Aorta (tissue), 5 donors: ENCODE data around the gene GABRB2. TPM values are rescaled to one million over a fixed set of nuclear protein-coding genes. Genes with fewer than 3 reads are reported as not detected.

Source experiments
- ATAC-seq: fragments of 200-7000 bp; cut with Tn5 transposase; one replicate; pipeline ENCODE4 v1.9.1; 2022; ENCODE audit warnings: moderate library complexity; ENCODE audit not compliant: low FRiP score
- DNase-seq, 2 donors: peaks; one replicate each; pipeline ENCODE4 v3.0.0-alpha.2; 2020
- H3K27ac ChIP-seq, 2 donors: one replicate each; pipeline ENCODE4 v1.5.1; 2013; ENCODE audit warnings: low read length in 2 of 2, mild to moderate bottlenecking in 2 of 2, moderate library complexity in 2 of 2, control low read depth in 1 of 2, inconsistent platforms in 1 of 2, low read depth in 1 of 2
- H3K27me3 ChIP-seq, 2 donors: one replicate each; pipeline ENCODE4 v1.6.1; 2013; ENCODE audit warnings: control low read depth in 1 of 2, low read length in 1 of 2, mild to moderate bottlenecking in 1 of 2, moderate library complexity in 1 of 2; ENCODE audit not compliant: insufficient read depth in 2 of 2, control insufficient read depth in 1 of 2
- H3K36me3 ChIP-seq, 2 donors: one replicate each; pipeline ENCODE4 v1.6.1; 2013; ENCODE audit warnings: control low read depth in 1 of 2, low read length in 1 of 2, mild to moderate bottlenecking in 1 of 2; ENCODE audit not compliant: insufficient read depth in 2 of 2, control insufficient read depth in 1 of 2
- H3K4me1 ChIP-seq, 2 donors: one replicate each; pipeline ENCODE4 v1.6.1; 2013; ENCODE audit warnings: low read length in 2 of 2, control low read depth in 1 of 2, mild to moderate bottlenecking in 1 of 2, moderate library complexity in 1 of 2; ENCODE audit not compliant: insufficient read depth in 2 of 2, control insufficient read depth in 1 of 2
- H3K4me3 ChIP-seq, 2 donors: one replicate each; pipeline ENCODE4 v1.5.1; 2013; ENCODE audit warnings: low read length in 2 of 2, control low read depth in 1 of 2, mild to moderate bottlenecking in 1 of 2
- H3K9me3 ChIP-seq: one replicate; pipeline ENCODE4 v1.6.1; 2013; ENCODE audit warnings: mild to moderate bottlenecking, low read length; ENCODE audit not compliant: control insufficient read depth
- WGBS, 2 donors: extraction: QIAGEN DNeasy Blood & Tissue Kit; methylation state at CpG; one replicate each; pipeline ENCODE4 v1.1.7; 2013; 5-methylcytosine and 5-hydroxymethylcytosine counted together
- intact Hi-C, 2 donors: fragments of 100-400 bp; cut with DNase I; formaldehyde crosslinking; loops; one replicate each; pipeline versions ENCODE4 v1.14.2 to v1.15.0; 2022
- polyA plus RNA-seq, 2 donors: library from polyadenylated mRNA; stranded (reverse); fragments of 200-250 nt; gene quantifications; one replicate each; pipeline ENCODE4 v1.2.3, GENCODE V29; 2013
- total RNA-seq, 2 donors: library from RNA; stranded (reverse); fragmentation: NEBNext Ultra II Directional; extraction: Animal tissue kit (Norgen Biotek cat#: 25700); gene quantifications; one replicate each; pipeline ENCODE4 v1.2.1, GENCODE V29; 2021
- donor health status: healthy with polysubstance abuse.
- donor health status: Bipolar disorder and iron deficiency.
- donor health status: DM: no; HTN: no; CAD: no.
- donor health status: DM: no; HTN: no; CAD: no.
- donor health status: DM: yes; HTN: yes; CAD: no.

GABRB2 gene
- total and polyA plus RNA-seq, 4 donors = 0.03 to 1.1 (median 0.33) TPM

DNA sequence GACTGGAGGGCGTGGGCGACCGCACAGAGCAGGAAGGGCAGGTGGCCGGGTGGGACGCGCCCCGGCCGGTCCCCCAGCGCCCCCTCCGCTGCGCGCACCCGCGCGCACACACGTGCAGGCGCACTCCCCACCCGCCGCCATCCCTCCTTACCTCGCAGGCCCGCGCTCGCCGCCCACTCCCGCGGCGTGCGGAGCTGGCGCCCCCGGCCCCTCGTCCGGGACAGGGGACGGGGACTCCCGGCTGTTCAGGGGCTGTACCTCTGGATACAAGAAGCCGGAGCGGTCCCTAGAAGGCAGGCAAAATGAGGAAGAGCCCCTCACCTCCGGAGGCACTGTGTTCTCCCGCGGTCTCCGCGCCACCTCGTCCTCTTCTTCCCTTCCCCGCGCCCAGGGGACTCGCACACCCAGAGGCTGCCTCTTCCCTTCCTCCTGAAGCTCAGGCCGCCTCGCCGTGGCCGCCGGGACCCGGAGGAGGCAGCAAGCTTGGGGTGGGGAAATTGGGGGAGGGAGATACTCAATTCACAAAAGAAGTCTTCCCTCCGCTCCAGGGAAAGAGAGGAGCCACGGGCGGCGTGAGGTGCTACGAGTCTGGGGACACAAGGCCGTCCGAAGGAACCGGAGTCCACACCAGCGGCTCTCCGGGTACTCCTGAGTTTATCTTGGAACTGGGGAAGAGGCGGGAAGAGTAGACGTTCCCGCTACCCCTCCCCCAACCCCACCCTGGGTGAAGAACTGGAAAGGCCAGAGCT lies 1.4 kb upstream of the GABRB2 start:
- DNase-seq (peak in 1 of 2 donors; percentile 41), ATAC-seq (peak; percentile 40)
- H3K9me3 ChIP-seq = no peaks in the 10 kb centered on the region
- H3K27me3 ChIP-seq = no peaks in the 10 kb centered on the region
- no peak overlapping the region for H3K27ac ChIP-seq
- no peaks in the 10 kb centered on the region for H3K4me1 ChIP-seq
- WGBS, 2 donors = 0 to 1% methylated on average over 38 to 64 of the region's 64 CpGs
- intact Hi-C loops = no loop called here
- H3K36me3 ChIP-seq = no peaks in the 10 kb centered on the region
- peak overlapping the region in 1 of 2 donors; percentile 29 for H3K4me3 ChIP-seq

DNA sequence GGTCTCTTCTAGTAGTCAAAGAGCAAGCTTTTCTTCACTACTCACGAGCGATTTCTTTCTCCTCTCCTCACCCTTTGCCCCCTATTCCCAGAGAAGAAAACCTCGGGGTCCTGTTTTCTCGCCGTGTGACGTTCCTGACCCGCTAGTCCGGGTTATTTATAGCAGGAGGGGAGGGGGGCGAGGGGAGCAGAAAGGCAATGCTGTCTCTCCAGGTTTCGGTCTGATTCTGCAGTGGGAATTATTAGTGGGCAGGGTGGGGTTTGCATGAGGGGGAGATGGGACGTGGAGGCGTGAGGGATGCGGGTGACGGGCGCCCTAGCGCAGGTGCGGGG lies 847 bp upstream of the GABRB2 start:
- WGBS, 2 donors = 0 to 1% methylated on average over 17 of the region's 17 CpGs
- Histone ChIP-seq H3K9me3 (no peaks in the 10 kb centered on the region), H3K4me3 (peak overlapping the region; percentile 29 to 63), H3K27ac (no peak overlapping the region), H3K36me3 (no peaks in the 10 kb centered on the region), H3K27me3 (no peaks in the 10 kb centered on the region), H3K4me1 (no peaks in the 10 kb centered on the region)
- ATAC-seq (no peak), DNase-seq (no peak)
- intact Hi-C loops = no loop called here

DNA sequence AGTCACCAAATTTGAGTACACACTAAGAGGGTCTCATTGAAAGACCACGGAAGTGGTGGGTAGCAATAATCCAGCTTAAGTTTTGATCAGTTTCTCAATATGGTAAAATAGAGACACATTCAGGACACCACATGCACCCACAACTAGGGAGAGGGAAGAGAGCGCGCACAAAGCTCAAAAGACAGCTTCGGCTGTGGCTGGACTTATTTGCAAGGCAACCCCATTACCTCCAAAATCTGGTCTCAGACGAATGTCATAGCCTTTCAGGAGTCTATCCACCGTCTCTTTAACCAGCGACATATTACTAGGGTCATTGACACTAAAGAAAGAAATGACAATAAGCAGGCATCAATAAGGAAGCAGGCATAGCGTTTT lies 443 bp downstream of the GABRB2 start:
- intact Hi-C loops = no loop called here
- WGBS, 2 donors = 7% methylated on average over 8 of the region's 8 CpGs
- ATAC-seq = no peak

DNA sequence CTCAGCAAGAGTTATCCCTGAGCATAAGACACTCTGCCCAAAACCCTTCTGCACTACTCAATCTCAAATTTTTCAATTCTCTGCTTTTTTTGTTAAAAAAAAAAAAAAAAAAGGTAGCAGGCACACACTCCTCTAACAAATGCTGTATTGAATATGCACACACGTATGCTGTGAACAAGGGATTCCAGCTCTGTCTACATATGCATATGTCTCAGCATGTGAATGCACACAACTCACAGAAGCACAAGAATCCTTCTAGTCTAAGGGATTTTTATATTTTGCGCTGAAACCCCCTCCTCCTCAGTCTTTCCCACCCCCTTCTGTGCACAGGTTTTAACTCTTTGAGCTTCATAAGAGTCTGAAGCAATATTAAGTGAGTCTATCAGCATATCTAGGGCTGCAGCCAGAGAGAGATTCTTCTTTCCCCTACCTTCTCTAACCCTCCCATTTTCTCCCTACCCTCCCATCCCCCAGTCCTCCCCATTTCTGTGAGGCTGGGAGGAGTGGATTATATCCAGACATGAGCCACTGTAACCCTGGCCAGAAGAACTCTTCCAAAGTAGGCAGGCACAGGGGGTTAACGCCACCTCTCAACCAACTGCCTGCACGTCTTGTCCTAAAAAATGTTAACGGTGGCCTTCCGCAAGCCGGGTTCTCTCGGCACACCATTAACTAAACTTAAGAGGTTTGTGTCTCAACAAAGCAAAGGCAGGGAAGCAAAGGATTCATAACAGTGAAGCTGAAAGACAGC lies 1.0 kb downstream of the GABRB2 start:
- Histone ChIP-seq H3K27me3 (peaks cover 0 to 1% of the 10 kb centered on the region in 2 donors), H3K36me3 (no peaks in the 10 kb centered on the region), H3K4me1 (no peaks in the 10 kb centered on the region), H3K27ac (no peak overlapping the region), H3K9me3 (no peaks in the 10 kb centered on the region), H3K4me3 (no peak overlapping the region)
- intact Hi-C loops = no loop called here
- DNase-seq (no peak), ATAC-seq (no peak)
- WGBS, 2 donors = 3 to 9% methylated on average over 8 of the region's 8 CpGs

More for the DNA sequence above, 443 bp downstream of the GABRB2 start:
- Histone ChIP-seq H3K36me3 (no peaks in the 10 kb centered on the region), H3K4me1 (no peaks in the 10 kb centered on the region), H3K9me3 (no peaks in the 10 kb centered on the region), H3K4me3 (no peak overlapping the region), H3K27me3 (peaks cover 0 to 1% of the 10 kb centered on the region in 2 donors), H3K27ac (no peak overlapping the region)
- DNase-seq = no peak

DNA sequence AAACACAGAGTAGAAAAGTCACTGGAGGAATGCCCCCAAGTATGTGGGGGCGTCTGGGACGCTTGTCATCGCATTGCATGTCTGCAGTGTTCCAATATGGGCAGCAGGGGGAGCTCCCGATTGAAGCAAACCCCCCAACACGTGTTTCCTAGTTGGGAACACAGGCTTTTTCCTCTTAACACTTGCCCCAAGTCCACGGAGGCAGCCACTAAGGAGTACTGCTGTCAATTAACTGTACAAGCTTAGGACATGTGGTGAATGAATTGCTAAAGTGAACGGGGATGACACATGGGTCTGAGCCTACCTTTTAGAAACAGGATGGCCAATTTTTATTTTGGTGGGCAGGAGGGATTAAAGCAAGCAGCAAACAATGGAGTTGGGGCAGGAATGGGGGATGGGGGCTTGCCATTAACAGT lies 2.2 kb downstream of the GABRB2 start:
- Histone ChIP-seq H3K36me3 (no peaks in the 10 kb centered on the region), H3K27me3 (peaks cover 0 to 1% of the 10 kb centered on the region in 2 donors), H3K9me3 (no peaks in the 10 kb centered on the region), H3K4me3 (no peak overlapping the region), H3K4me1 (no peaks in the 10 kb centered on the region), H3K27ac (no peak overlapping the region)
- ATAC-seq = no peak
- intact Hi-C loops = no loop called here
- WGBS, 2 donors = 1% methylated on average over 7 of the region's 7 CpGs
- peak in 1 of 2 donors; percentile 42 for DNase-seq

DNA sequence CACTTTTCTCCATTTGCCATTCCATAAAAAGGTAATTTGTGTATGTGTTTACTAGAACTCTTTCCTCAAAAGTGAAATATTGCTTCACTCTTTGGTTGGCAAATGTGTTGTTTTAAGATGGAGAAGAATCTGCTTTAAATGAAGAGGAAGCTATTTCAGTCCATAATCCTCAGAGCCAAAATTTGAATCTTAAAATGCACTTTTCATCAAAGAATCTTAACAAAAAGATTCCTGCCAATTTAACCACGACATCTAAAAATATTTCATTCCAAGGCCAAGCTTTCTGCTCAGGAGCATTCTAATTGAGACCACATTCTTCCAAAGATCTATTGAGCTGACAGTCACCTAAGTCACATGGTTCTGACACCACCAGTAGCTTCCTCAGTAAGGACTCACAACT lies 7.5 kb downstream of the GABRB2 start:
- WGBS, 2 donors = 33 to 38% methylated on average over 1 of the region's 1 CpG
- no peak overlapping the region for H3K27ac ChIP-seq
- H3K36me3 ChIP-seq = no peaks in the 10 kb centered on the region
- intact Hi-C loops = no loop called here
- no peak for DNase-seq
- no peaks in the 10 kb centered on the region for H3K9me3 ChIP-seq
- no peak for ATAC-seq
- peaks cover 0 to 1% of the 10 kb centered on the region in 2 donors for H3K27me3 ChIP-seq
- H3K4me1 ChIP-seq = no peaks in the 10 kb centered on the region
- H3K4me3 ChIP-seq = no peak overlapping the region

DNA sequence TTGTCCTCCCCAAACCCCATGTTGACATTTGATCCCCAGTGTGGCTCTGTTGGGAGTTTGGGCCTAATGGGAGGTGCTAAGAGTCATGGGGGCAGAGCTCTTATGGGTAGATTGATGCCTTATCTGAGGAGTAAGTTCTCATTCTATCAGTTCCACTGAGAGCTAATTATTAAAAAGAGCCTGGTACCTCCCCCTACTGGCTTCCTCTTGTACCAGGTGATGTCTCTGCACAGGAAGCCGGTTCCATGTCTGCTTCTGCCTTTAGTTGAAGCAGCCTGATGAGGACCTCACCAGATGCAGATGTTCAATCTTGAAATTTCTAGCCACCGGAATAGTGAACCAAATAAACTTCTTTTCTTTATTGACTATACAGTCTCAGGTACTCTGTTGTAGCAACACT lies 10.8 kb downstream of the GABRB2 start:
- Histone ChIP-seq H3K4me3 (no peak overlapping the region), H3K4me1 (no peaks in the 10 kb centered on the region), H3K27me3 (no peaks in the 10 kb centered on the region), H3K27ac (no peak overlapping the region), H3K36me3 (no peaks in the 10 kb centered on the region), H3K9me3 (no peaks in the 10 kb centered on the region)
- intact Hi-C loops = no loop called here
- 79 to 83% methylated on average over 2 of the region's 2 CpGs for WGBS, 2 donors
- ATAC-seq (no peak), DNase-seq (no peak)

DNA sequence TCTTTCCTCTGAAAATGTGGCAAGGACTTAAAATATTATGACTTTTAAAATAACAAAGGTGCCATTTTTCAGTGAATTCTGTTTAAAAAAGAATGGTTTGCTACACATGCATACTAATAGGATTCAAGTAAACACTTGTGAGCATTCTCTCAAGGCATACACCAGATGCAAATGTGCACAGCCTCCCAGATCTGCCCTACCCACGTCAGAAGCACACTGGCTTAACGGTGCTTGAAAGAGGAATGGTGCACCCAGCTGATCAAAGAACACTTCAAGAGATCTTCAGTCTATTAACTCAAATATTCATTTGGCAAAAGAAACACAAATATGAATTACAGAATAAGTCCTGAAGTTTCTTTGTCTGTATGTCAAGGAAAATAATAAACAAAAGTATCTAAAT lies 15.8 kb downstream of the GABRB2 start:
- ATAC-seq (no peak), DNase-seq (no peak)
- Histone ChIP-seq H3K4me3 (no peak overlapping the region), H3K9me3 (no peaks in the 10 kb centered on the region), H3K4me1 (no peaks in the 10 kb centered on the region), H3K36me3 (no peaks in the 10 kb centered on the region), H3K27ac (no peak overlapping the region), H3K27me3 (no peaks in the 10 kb centered on the region)
- 28 to 32% methylated on average over 2 of the region's 2 CpGs for WGBS, 2 donors
- intact Hi-C loops = no loop called here

DNA sequence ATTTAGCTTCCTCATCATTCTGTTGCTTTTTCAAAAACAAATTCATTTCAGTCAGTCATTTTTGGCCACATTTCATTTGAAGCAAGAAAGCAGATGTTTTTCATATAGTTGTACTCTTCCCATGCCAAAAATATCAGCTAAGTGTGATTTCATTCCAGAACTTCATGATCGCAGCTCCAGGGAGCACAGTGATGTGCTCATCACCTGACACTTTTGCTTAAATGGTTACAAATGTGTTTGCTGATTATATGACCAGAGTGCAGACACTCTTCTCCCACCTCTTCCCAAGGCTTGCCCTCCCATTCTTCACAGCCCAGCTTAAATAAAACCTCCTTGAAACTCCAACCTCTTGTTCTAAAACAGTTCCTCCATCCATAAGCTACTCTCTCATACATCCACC lies 32.6 kb downstream of the GABRB2 start:
- DNase-seq (no peak), ATAC-seq (no peak)
- H3K27ac ChIP-seq = no peak overlapping the region
- no peak overlapping the region for H3K4me3 ChIP-seq
- intact Hi-C loops = no loop called here
- no peaks in the 10 kb centered on the region for H3K27me3 ChIP-seq
- H3K36me3 ChIP-seq = no peaks in the 10 kb centered on the region
- WGBS, 2 donors = 26 to 37% methylated on average over 1 of the region's 1 CpG
- H3K9me3 ChIP-seq = no peaks in the 10 kb centered on the region
- H3K4me1 ChIP-seq = no peaks in the 10 kb centered on the region
